D721Med (cell line): ENCODE data around the gene OR52A1.

Experiments
- DNase-seq: peaks from one replicate; pipeline ENCODE4 v3.0.0; 2011; ENCODE audit warnings: low spot score; ENCODE audit not compliant: insufficient read length
- FAIRE-seq: peaks from 2 replicates; lab custom pipeline; 2011; peaks lifted over from hg19 to GRCh38; lab: Jason Lieb, UNC
- TF ChIP-seq, protein P1 (sequence below): IDR thresholded peaks from 2 replicates; pipeline ENCODE4 v1.5.1; 2012; ENCODE audit warnings: mild to moderate bottlenecking, control low read depth; ENCODE audit not compliant: insufficient read depth; ENCODE audit errors: missing control alignments

The OR52A1 gene

DNA sequence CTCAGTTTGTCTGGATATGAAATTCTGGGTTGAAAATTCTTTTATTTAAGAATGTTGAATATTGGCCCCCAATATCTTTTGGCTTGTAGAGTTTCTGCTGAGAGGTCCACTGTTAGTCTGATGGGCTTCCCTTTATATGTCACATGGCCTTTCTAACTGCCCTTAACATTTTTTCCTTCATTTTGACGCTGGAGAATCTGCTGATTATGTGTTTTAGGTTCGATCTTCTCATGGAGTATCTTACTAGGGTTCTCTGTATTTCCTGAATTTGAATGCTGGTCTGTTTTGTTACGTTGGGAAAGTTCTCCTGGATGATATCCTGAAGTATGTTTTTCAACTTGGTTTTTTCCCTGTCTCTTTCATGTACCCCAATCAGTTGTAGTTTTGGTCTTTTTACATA, 39.2 kb downstream of the OR52A1 start:
- TF ChIP-seq, protein P1, sequence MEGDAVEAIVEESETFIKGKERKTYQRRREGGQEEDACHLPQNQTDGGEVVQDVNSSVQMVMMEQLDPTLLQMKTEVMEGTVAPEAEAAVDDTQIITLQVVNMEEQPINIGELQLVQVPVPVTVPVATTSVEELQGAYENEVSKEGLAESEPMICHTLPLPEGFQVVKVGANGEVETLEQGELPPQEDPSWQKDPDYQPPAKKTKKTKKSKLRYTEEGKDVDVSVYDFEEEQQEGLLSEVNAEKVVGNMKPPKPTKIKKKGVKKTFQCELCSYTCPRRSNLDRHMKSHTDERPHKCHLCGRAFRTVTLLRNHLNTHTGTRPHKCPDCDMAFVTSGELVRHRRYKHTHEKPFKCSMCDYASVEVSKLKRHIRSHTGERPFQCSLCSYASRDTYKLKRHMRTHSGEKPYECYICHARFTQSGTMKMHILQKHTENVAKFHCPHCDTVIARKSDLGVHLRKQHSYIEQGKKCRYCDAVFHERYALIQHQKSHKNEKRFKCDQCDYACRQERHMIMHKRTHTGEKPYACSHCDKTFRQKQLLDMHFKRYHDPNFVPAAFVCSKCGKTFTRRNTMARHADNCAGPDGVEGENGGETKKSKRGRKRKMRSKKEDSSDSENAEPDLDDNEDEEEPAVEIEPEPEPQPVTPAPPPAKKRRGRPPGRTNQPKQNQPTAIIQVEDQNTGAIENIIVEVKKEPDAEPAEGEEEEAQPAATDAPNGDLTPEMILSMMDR = no peak

DNA sequence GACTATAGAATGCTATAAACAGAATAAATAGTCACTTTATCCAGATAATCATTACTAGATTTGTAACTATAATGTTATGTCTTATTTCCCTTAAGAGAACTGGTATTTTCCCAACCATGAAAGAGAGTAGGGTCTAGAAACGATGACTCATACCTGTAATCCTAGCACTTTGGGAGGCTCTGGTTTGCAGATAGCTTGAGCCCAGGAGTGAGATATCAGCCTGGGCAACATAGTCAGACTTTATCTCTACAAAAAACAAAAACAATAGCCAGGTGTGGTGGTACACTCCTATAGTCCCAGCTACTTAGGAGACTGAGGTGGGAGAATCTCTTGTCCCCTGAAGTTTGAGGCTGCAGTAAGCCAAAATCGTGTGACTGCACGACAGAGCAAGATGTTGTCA, 47.3 kb downstream of the OR52A1 start:
- DNase-seq (no peak), FAIRE-seq (no peak)
- TF ChIP-seq, protein P1 = no peak

More for the DNA sequence above, 39.2 kb downstream of the OR52A1 start:
- FAIRE-seq = no peak
- no peak for DNase-seq

DNA sequence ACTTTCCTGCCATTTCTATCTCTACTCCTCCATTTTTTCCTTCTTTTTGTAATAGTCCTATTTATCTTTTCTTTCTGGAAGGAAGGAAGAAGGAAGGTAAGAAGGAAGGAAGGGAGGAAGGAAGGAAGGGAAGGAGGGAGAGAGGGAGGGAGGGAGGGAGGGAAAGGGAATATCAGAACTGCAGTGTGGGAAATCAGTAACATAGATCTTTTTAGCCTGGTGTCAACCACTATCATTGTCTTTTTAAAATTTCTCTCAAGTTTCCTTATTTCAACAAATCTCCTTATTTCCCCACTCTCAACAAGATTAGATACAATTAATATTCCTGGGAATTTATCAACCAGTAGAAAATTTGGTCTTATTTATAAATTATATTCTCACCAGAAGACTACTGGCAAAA, 51.5 kb downstream of the OR52A1 start:
- TF ChIP-seq, protein P1 = no peak
- no peak for DNase-seq
- no peak for FAIRE-seq

DNA sequence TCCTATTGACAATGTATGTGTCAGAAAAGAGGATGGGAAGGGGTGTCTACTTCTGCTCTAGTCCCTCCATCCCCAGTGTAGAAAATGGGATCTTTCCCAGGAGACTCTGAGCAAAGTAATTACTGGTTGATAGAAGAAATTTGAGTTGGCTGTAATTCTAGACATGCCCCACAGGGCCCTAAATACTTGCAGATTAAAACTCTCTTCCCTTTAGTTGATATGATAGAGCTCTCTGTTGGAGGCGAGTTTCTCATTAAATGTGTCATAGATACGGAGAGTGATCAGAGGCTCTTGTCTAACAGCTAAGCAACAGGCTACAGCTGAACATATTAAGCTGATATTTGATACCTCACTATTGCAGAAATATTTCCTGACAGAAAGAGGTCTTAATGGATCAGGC, 52.3 kb downstream of the OR52A1 start:
- DNase-seq (no peak), FAIRE-seq (no peak)
- TF ChIP-seq, protein P1 = no peak

DNA sequence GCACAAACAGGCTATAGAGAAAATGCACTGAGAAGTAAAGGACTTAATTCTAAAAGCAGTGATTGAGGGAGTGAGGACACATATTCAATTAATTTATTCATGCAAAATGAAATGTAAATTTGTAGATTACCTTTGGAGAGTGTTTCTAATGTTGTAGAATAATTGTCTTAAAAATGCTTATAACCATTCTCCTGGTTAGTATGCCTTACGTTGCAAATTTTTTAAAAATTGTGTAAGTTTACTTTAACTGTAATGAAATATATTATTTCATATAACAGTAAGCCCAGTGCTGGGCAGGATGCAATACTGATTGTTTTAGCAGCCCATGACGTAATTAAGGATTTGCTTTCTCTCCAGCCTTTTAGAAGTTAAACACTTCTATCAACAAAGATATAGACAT, 58.5 kb downstream of the OR52A1 start:
- DNase-seq (no peak), FAIRE-seq (no peak)
- TF ChIP-seq, protein P1 = no peak
